CD4-positive, alpha-beta T cell (primary cell): Measurements from ENCODE around the gene KCNA10. TPM values are rescaled to one million over a fixed set of nuclear protein-coding genes. Genes with fewer than 3 reads are reported as not detected.

ENCODE experiments used
- ATAC-seq: fragments of 200-7000 bp; cut with Tn5 transposase; one replicate; pipeline ENCODE4 v1.10.0; 2022; ENCODE audit warnings: mild to moderate bottlenecking; ENCODE audit not compliant: poor library complexity
- CTCF ChIA-PET: fragments of 350-600 bp; sonication (Branson Sonifier 250); formaldehyde crosslinking; loops from one replicate; lab custom pipeline; 2021; ENCODE audit warnings: antibody characterized with exemption, inconsistent platforms; lab: Charles Lee
- POLR2A ChIA-PET: fragments of 350-600 bp; sonication (Branson Sonifier 250); formaldehyde crosslinking; loops from one replicate; lab custom pipeline; 2021; ENCODE audit warnings: antibody characterized with exemption, inconsistent platforms; lab: Charles Lee
- DNase-seq, 14 experiments: peaks; one replicate each; pipeline ENCODE4 v3.0.0-alpha.2; 2013 to 2020; ENCODE audit warnings: mixed read lengths in 2 of 14
- H3K27ac ChIP-seq, 2 donors: one replicate each; pipeline versions ENCODE4 v1.5.1 to v1.7.0; 2013; ENCODE audit warnings: low read length in 2 of 2, low read depth in 1 of 2, mild to moderate bottlenecking in 1 of 2
- H3K27me3 ChIP-seq, 2 experiments: 1 replicate in 1 of 2; 2 replicates in 1 of 2; pipeline versions ENCODE4 v1.6.1 to v1.7.0; 2013; ENCODE audit warnings: low read length in 2 of 2, control low read depth in 1 of 2, mild to moderate bottlenecking in 1 of 2, moderate library complexity in 1 of 2; ENCODE audit not compliant: insufficient read depth in 2 of 2, control insufficient read depth in 1 of 2
- H3K36me3 ChIP-seq: one replicate; pipeline ENCODE4 v1.6.1; 2013; ENCODE audit warnings: low read length, control low read depth; ENCODE audit not compliant: insufficient read depth
- H3K4me1 ChIP-seq: one replicate; pipeline ENCODE4 v1.6.1; 2013; ENCODE audit warnings: low read length, control low read depth; ENCODE audit not compliant: insufficient read depth
- H3K4me3 ChIP-seq: one replicate; pipeline ENCODE4 v1.5.1; 2013; ENCODE audit warnings: mild to moderate bottlenecking, low read length, moderate library complexity
- H3K9me3 ChIP-seq, 2 experiments: 1 replicate in 1 of 2; 2 replicates in 1 of 2; pipeline versions ENCODE4 v1.6.1 to v1.7.0; 2013; ENCODE audit warnings: low read length in 2 of 2, mild to moderate bottlenecking in 2 of 2, control low read depth in 1 of 2, moderate library complexity in 1 of 2; ENCODE audit not compliant: control insufficient read depth in 1 of 2, insufficient read depth in 1 of 2
- H3K27ac Mint-ChIP-seq: one replicate; pipeline ENCODE4 v1.8.0; 2020; ENCODE audit warnings: mixed read lengths
- H3K27me3 Mint-ChIP-seq: one replicate; pipeline ENCODE4 v1.8.0; 2021; ENCODE audit warnings: mixed read lengths
- H3K36me3 Mint-ChIP-seq: one replicate; pipeline ENCODE4 v1.8.0; 2021; ENCODE audit warnings: low read depth, mixed read lengths
- H3K4me1 Mint-ChIP-seq: one replicate; pipeline ENCODE4 v1.8.0; 2021; ENCODE audit warnings: low read depth, mixed read lengths
- H3K4me3 Mint-ChIP-seq: one replicate; pipeline ENCODE4 v1.8.0; 2020; ENCODE audit warnings: mild to moderate bottlenecking, mixed read lengths
- H3K9me3 Mint-ChIP-seq: one replicate; pipeline ENCODE4 v1.8.0; 2020; ENCODE audit warnings: mixed read lengths
- intact Hi-C, 2 experiments: fragments of 100-400 bp; cut with DNase I in 1 of 2; cut with micrococcal nuclease in 1 of 2; formaldehyde crosslinking; loops; one replicate each; pipeline versions ENCODE4 v1.15.1 to v1.9.0; 2023 to 2025; cut with DNase I, micrococcal nuclease
- total RNA-seq, 174 experiments: library from RNA in 2 of 174; stranded (reverse) in 2 of 174; gene quantifications; one replicate each; pipeline ENCODE4 v1.2.3 and lab custom pipeline; 2021 to 2026
- TF ChIP-seq, protein P1 (sequence below): fragments of 200-600 bp; IDR thresholded peaks from one replicate; pipeline ENCODE4 v1.8.0; 2022; ENCODE audit warnings: antibody characterized with exemption, mild to moderate bottlenecking

Gene KCNA10
- total RNA-seq, 2 experiments from 2014 or later: not detected

- H3K36me3 Mint-ChIP-seq: no peaks in the 10 kb centered on the region
- POLR2A ChIA-PET: no interaction called here
- CTCF ChIA-PET: no interaction called here
- peaks cover 57% of the 10 kb centered on the region for H3K27me3 Mint-ChIP-seq
- no peak for DNase-seq
- no peaks in the 10 kb centered on the region for H3K4me1 Mint-ChIP-seq
- no peaks in the 10 kb centered on the region for H3K4me1 ChIP-seq
- no peaks in the 10 kb centered on the region for H3K9me3 Mint-ChIP-seq
- ATAC-seq: no peak
- H3K4me3 ChIP-seq: no peak overlapping the region
- H3K27me3 ChIP-seq: peaks cover 6 to 7% of the 10 kb centered on the region in 2 experiments
- intact Hi-C loops: no loop called here
- no peak overlapping the region for H3K27ac Mint-ChIP-seq
- no peaks in the 10 kb centered on the region for H3K9me3 ChIP-seq
- TF ChIP-seq, protein P1, sequence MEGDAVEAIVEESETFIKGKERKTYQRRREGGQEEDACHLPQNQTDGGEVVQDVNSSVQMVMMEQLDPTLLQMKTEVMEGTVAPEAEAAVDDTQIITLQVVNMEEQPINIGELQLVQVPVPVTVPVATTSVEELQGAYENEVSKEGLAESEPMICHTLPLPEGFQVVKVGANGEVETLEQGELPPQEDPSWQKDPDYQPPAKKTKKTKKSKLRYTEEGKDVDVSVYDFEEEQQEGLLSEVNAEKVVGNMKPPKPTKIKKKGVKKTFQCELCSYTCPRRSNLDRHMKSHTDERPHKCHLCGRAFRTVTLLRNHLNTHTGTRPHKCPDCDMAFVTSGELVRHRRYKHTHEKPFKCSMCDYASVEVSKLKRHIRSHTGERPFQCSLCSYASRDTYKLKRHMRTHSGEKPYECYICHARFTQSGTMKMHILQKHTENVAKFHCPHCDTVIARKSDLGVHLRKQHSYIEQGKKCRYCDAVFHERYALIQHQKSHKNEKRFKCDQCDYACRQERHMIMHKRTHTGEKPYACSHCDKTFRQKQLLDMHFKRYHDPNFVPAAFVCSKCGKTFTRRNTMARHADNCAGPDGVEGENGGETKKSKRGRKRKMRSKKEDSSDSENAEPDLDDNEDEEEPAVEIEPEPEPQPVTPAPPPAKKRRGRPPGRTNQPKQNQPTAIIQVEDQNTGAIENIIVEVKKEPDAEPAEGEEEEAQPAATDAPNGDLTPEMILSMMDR: no peak
- no peaks in the 10 kb centered on the region for H3K36me3 ChIP-seq
- H3K4me3 Mint-ChIP-seq: no peak overlapping the region
- H3K27ac ChIP-seq: no peak overlapping the region
These were observed 44.1 kb upstream of the KCNA10 start for GRCh38 chr1:110563089-110563488.

GRCh38 chr1:110561596-110561995 lies 42.6 kb upstream of the KCNA10 start:
- Histone ChIP-seq H3K4me3 (no peak overlapping the region), H3K9me3 (no peaks in the 10 kb centered on the region), H3K36me3 (no peaks in the 10 kb centered on the region), H3K27me3 (peaks cover 2 to 13% of the 10 kb centered on the region in 2 experiments), H3K4me1 (no peaks in the 10 kb centered on the region), H3K27ac (no peak overlapping the region)
- TF ChIP-seq, protein P1: no peak
- DNase-seq (no peak), ATAC-seq (no peak)
- no peak overlapping the region for H3K4me3 Mint-ChIP-seq
- CTCF ChIA-PET: no interaction called here
- intact Hi-C loops: no loop called here
- no peak overlapping the region for H3K27ac Mint-ChIP-seq
- H3K27me3 Mint-ChIP-seq: peaks cover 62% of the 10 kb centered on the region
- POLR2A ChIA-PET: no interaction called here
- no peaks in the 10 kb centered on the region for H3K9me3 Mint-ChIP-seq
- H3K4me1 Mint-ChIP-seq: no peaks in the 10 kb centered on the region
- H3K36me3 Mint-ChIP-seq: no peaks in the 10 kb centered on the region

- Mint-ChIP-seq H3K4me3 (no peak overlapping the region), H3K27ac (no peak overlapping the region), H3K9me3 (no peaks in the 10 kb centered on the region), H3K4me1 (no peaks in the 10 kb centered on the region), H3K27me3 (peaks cover 61% of the 10 kb centered on the region), H3K36me3 (no peaks in the 10 kb centered on the region)
- Histone ChIP-seq H3K27ac (no peak overlapping the region), H3K4me3 (no peak overlapping the region), H3K4me1 (peaks cover 11% of the 10 kb centered on the region), H3K9me3 (no peaks in the 10 kb centered on the region), H3K27me3 (peaks cover 23 to 34% of the 10 kb centered on the region in 2 experiments), H3K36me3 (no peaks in the 10 kb centered on the region)
- CTCF ChIA-PET: no interaction called here
- TF ChIP-seq, protein P1: no peak
- intact Hi-C loops: loop anchor here in 1 of 2 experiments (5.0 kb wide), 1 partner anchor 208 kb away; no protein-coding TSS in a partner anchor
- ATAC-seq (no peak), DNase-seq (no peak)
- POLR2A ChIA-PET: no interaction called here
These were observed 40.2 kb upstream of the KCNA10 start for GRCh38 chr1:110559157-110559556.
